Peyer's patch (tissue), 4 donors: ENCODE results near the gene CREB3L2. TPM values are rescaled to one million over a fixed set of nuclear protein-coding genes. Genes with fewer than 3 reads are reported as not detected.
"Not testable (repeated sequence)": the region's sequence is repeated elsewhere in the genome, so short reads cannot be mapped to it uniquely, and the experiment has no call there.

ENCODE experiments used
- DNase-seq, 3 donors: peaks; one replicate each; pipeline ENCODE4 v3.0.0-alpha.2; 2017 to 2019
- H3K27ac ChIP-seq, 4 donors: fragments of 200-600 bp; sonication (generic); one replicate each; pipeline ENCODE4 v1.5.1; 2016 to 2019
- H3K27me3 ChIP-seq, 2 donors: fragments of 200-600 bp; sonication (generic); one replicate each; pipeline ENCODE4 v1.5.1; 2019
- H3K36me3 ChIP-seq, 3 donors: fragments of 200-600 bp; sonication (generic); one replicate each; pipeline ENCODE4 v1.5.1; 2016 to 2019
- H3K4me1 ChIP-seq, 4 donors: fragments of 200-600 bp; sonication (generic); one replicate each; pipeline ENCODE4 v1.5.1; 2016 to 2019
- H3K4me3 ChIP-seq, 4 donors: fragments of 200-600 bp; sonication (generic); 1 replicate in 3 of 4; 2 replicates in 1 of 4; pipeline ENCODE4 v1.5.1; 2016 to 2019; ENCODE audit warnings: mild to moderate bottlenecking in 1 of 4
- H3K9me3 ChIP-seq, 4 donors: fragments of 200-600 bp; sonication (generic); one replicate each; pipeline ENCODE4 v1.5.1; 2016 to 2019; ENCODE audit warnings: mild to moderate bottlenecking in 1 of 4
- POLR2A ChIP-seq, 2 donors: fragments of 450-650 bp; IDR thresholded peaks; one replicate each; pipeline ENCODE4 v1.5.1; 2017; ENCODE audit warnings: antibody characterized with exemption in 2 of 2, mild to moderate bottlenecking in 2 of 2, moderate library complexity in 2 of 2
- total RNA-seq, 4 donors: library from RNA; depleted of rRNA; stranded (reverse); fragments of >200 nt; gene quantifications; one replicate each; pipeline ENCODE4 v1.1.0, GENCODE V29; 2016
- TF ChIP-seq, protein P1 (sequence below), 6 experiments: fragments of 450-650 bp in 4 of 6; fragments of 200-600 bp in 2 of 6; sonication (generic) in 1 of 6; IDR thresholded peaks; one replicate each; pipeline ENCODE4 v1.5.1; 2017 to 2019; ENCODE audit warnings: antibody characterized with exemption in 6 of 6, mild to moderate bottlenecking in 3 of 6, moderate library complexity in 1 of 6

The CREB3L2 gene
- total RNA-seq, 4 donors from 2014 or later = 20.6 to 42.7 (median 33.6) TPM

DNA sequence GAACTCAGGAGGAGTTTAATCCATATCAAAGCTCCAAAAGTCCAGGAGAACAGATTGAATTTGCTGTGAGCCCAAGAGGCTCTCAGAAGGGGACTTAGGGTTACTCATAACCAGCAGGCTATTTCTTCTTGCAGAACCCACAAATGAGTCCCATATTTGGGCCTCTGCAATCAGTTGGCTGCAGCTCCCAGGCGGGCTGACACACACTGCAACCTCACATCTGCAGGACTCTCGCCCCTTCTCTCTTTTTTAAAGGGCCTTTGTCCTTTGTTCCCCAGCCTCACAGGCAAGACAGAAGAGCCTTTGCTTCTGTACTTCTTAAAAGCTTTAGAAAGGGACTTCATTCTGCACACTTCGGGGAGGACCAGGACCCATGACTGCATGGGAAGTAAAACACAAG, 26.7 kb downstream of the CREB3L2 start:
- Histone ChIP-seq H3K27me3 (no peaks in the 10 kb centered on the region), H3K9me3 (no peaks in the 10 kb centered on the region), H3K4me3 (no peak overlapping the region), H3K36me3 (no peaks in the 10 kb centered on the region), H3K27ac (peak overlapping the region; percentile 19 to 73 (median 39)), H3K4me1 (no peaks in the 10 kb centered on the region)
- no peak for DNase-seq
- no peak for TF ChIP-seq POLR2A (IDR thresholded peaks at IDR 0.05)
- TF ChIP-seq, protein P1, sequence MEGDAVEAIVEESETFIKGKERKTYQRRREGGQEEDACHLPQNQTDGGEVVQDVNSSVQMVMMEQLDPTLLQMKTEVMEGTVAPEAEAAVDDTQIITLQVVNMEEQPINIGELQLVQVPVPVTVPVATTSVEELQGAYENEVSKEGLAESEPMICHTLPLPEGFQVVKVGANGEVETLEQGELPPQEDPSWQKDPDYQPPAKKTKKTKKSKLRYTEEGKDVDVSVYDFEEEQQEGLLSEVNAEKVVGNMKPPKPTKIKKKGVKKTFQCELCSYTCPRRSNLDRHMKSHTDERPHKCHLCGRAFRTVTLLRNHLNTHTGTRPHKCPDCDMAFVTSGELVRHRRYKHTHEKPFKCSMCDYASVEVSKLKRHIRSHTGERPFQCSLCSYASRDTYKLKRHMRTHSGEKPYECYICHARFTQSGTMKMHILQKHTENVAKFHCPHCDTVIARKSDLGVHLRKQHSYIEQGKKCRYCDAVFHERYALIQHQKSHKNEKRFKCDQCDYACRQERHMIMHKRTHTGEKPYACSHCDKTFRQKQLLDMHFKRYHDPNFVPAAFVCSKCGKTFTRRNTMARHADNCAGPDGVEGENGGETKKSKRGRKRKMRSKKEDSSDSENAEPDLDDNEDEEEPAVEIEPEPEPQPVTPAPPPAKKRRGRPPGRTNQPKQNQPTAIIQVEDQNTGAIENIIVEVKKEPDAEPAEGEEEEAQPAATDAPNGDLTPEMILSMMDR (IDR thresholded peaks at IDR 0.05) = no peak

DNA sequence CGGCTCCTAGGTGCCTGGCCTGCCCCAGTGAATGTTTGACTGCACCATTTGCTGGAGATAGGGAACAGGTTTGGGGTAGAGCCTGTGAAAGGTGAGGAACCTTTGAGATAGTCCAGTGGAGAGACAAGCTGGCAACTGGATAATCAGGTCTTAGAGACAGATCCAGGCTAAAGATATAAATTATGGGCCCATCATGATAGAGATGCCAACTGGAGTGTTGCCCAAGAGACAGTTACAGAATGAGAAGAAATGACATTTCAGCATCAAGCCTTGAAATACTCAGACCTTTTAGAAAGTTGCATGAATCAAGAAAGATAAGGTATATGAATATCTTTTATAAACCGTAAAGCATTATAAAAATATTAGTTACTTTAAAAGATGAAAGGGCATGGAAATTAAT, 27.1 kb downstream of the CREB3L2 start:
- H3K4me3 ChIP-seq = no peak overlapping the region
- H3K9me3 ChIP-seq = no peaks in the 10 kb centered on the region
- TF ChIP-seq POLR2A (IDR thresholded peaks at IDR 0.05) = no peak
- TF ChIP-seq, protein P1 (IDR thresholded peaks at IDR 0.05) = no peak
- H3K27ac ChIP-seq = peak overlapping the region; percentile 1 to 73 (median 37)
- no peaks in the 10 kb centered on the region for H3K27me3 ChIP-seq
- no peaks in the 10 kb centered on the region for H3K4me1 ChIP-seq
- DNase-seq = no peak
- H3K36me3 ChIP-seq = no peaks in the 10 kb centered on the region

DNA sequence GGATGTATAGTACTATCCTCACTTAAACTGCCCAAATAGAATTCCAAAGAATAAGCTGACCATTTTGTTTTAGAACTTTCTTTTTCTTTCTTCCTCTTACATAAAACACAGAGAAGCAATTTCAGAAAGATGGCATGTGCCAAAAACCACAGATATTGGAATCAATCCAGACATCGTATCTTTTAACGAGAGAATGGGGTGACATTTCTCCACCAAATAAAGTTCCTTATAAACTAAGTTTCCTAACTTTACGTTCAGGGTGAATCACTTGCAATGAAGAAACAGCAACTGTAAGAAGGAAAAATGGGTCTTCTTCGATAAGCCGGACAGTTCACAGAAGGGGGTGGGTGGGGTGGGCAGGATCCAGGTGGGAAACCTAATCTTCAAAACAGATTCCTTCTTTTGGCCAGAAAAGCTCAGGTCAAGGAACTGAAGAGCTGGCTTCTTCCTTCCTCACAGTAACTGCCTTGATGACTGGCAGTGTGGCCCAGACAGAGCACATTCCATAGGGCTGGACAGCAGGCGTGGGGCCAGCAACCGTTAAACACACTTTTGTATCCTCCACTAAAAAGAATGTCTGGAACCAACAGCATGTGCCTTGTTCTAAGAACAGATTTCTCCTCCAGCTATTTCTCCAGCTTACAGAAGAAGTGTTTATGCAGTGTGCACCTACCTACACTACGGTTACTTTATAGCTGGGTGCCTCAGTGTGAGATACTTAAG, 31.5 kb downstream of the CREB3L2 start:
- Histone ChIP-seq H3K4me1 (peaks cover 0 to 9% (median 0%) of the 10 kb centered on the region in 4 donors), H3K4me3 (no peak overlapping the region)

DNA sequence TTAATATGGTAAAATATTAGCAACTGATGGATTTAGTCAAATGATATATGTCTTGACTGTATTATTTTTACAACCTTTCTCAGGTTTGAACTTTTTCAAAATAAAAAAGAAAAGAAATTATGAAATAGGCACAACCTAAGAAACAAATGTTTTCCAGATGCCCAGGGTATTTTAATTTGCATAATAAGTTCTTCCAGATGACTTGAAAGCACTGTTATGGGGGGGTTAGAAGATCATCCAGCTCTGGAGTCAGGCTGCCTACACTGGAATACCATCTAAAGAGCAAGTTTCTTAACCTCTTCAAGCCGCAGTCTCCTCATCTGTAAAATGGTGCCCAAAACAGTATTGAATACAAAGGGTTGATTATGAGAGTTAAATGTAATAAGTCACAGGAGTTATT, 32.1 kb downstream of the CREB3L2 start:
- H3K27ac ChIP-seq = peak overlapping the region in 1 of 4 donors; percentile 32
- H3K4me1 ChIP-seq = peaks cover 0 to 9% (median 0%) of the 10 kb centered on the region in 4 donors

More for the DNA sequence above, 31.5 kb downstream of the CREB3L2 start:
- Histone ChIP-seq H3K36me3 (no peaks in the 10 kb centered on the region), H3K27ac (peak overlapping the region in 1 of 4 donors; percentile 32), H3K9me3 (no peaks in the 10 kb centered on the region), H3K27me3 (no peaks in the 10 kb centered on the region)
- DNase-seq = no peak
- TF ChIP-seq, protein P1 (IDR thresholded peaks at IDR 0.05) = no peak
- TF ChIP-seq POLR2A (IDR thresholded peaks at IDR 0.05) = no peak

DNA sequence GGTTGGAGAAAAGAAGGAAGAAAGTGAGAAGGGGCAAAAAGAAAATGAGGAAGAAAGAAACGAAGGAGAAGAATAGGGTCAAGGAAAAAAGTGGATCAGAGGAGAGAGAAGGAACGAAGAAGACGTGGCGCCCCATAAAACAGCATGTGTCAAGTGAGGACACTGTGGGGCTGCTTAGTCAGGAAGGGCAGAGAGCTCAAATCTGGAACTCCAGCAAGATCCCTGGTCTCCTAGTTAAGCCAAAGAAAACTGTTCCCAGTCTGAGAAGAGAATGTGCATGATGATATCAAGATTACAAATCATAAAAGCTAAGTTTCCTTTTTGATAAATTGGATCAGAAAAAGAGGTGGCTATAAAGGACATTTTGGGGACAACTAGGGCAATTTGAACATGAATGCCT, 33.0 kb downstream of the CREB3L2 start:
- TF ChIP-seq, protein P1 (IDR thresholded peaks at IDR 0.05) = no peak
- no peak for TF ChIP-seq POLR2A (IDR thresholded peaks at IDR 0.05)
- Histone ChIP-seq H3K36me3 (no peaks in the 10 kb centered on the region), H3K4me1 (peaks cover 0 to 9% (median 0%) of the 10 kb centered on the region in 4 donors), H3K27me3 (no peaks in the 10 kb centered on the region), H3K4me3 (no peak overlapping the region), H3K9me3 (no peaks in the 10 kb centered on the region), H3K27ac (no peak overlapping the region)
- no peak for DNase-seq

More for the DNA sequence above, 32.1 kb downstream of the CREB3L2 start:
- Histone ChIP-seq H3K9me3 (no peaks in the 10 kb centered on the region), H3K27me3 (no peaks in the 10 kb centered on the region), H3K36me3 (no peaks in the 10 kb centered on the region), H3K4me3 (no peak overlapping the region)
- no peak for DNase-seq
- TF ChIP-seq, protein P1 (IDR thresholded peaks at IDR 0.05) = no peak
- TF ChIP-seq POLR2A (IDR thresholded peaks at IDR 0.05) = no peak

DNA sequence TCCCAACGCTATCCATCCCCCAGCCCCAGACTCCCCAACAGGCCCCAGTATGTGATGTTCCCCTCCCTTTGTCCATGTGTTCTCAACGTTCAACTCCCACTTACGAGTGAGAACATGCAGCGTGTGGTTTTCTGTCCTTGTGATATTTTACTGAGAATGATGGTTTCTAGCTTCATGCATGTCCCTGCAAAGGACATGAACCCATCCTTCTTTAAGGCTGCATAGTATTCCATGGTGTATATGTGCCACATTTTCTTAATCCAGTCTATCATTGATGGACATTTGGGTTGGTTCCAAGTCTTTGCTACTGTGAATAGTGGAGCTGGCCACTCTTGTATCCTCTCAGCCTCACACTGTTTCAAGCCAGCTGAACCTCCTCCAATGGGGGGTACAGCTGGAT, 33.5 kb downstream of the CREB3L2 start:
- H3K9me3 ChIP-seq, H3K27me3 ChIP-seq, H3K27ac ChIP-seq, DNase-seq, H3K4me3 ChIP-seq, H3K36me3 ChIP-seq, H3K4me1 ChIP-seq: not testable (repeated sequence)
